Measurements from ENCODE around the gene MTAP. TPM values are rescaled to one million over a fixed set of nuclear protein-coding genes. Genes with fewer than 3 reads are reported as not detected.

Gene MTAP
- total RNA-seq, 1 donor from 2014 or later: 35.2 TPM

GRCh38 chr9:21811914-21812313, 9.5 kb downstream of the MTAP start:
- peaks cover 44% of the 10 kb centered on the region for H3K36me3 ChIP-seq
- H3K27ac ChIP-seq: no peak overlapping the region
- ATAC-seq (no peak), DNase-seq (no peak)
- intact Hi-C loops (cut with DNase I): loop anchor here (5.0 to 10.0 kb wide), 2 partner anchors 423 to 640 kb away; no protein-coding TSS in a partner anchor
- H3K9me3 ChIP-seq: no peaks in the 10 kb centered on the region
- no peak overlapping the region for H3K4me3 ChIP-seq
- H3K4me1 ChIP-seq: peaks cover 19% of the 10 kb centered on the region
- no peaks in the 10 kb centered on the region for H3K27me3 ChIP-seq (ENCODE audit: low read depth)
- TF ChIP-seq CTCF (IDR thresholded peaks at IDR 0.05): no peak

- no peak overlapping the region for H3K4me3 ChIP-seq
- intact Hi-C loops (cut with DNase I): loop anchor here (5.0 to 10.0 kb wide), 2 partner anchors 422 to 640 kb away; no protein-coding TSS in a partner anchor
- DNase-seq (no peak), ATAC-seq (no peak)
- TF ChIP-seq CTCF (IDR thresholded peaks at IDR 0.05): no peak
- H3K36me3 ChIP-seq: peaks cover 49% of the 10 kb centered on the region
- no peak overlapping the region for H3K27ac ChIP-seq
- no peaks in the 10 kb centered on the region for H3K9me3 ChIP-seq
- H3K27me3 ChIP-seq (ENCODE audit: low read depth): no peaks in the 10 kb centered on the region
- peaks cover 19% of the 10 kb centered on the region for H3K4me1 ChIP-seq
Observed at GRCh38 chr9:21812415-21812814, 10.0 kb downstream of the MTAP start.

GRCh38 chr9:21812946-21813568, 10.6 kb downstream of the MTAP start:
- Histone ChIP-seq H3K27me3 (ENCODE audit: low read depth) (no peaks in the 10 kb centered on the region), H3K36me3 (peaks cover 55% of the 10 kb centered on the region), H3K27ac (peak overlapping the region; percentile 15), H3K4me1 (peaks cover 19% of the 10 kb centered on the region), H3K4me3 (no peak overlapping the region), H3K9me3 (no peaks in the 10 kb centered on the region)
- DNase-seq (peak; percentile 78), ATAC-seq (peak; percentile 90 to 92)
- TF ChIP-seq CTCF (IDR thresholded peaks at IDR 0.05): peak; percentile 92
- intact Hi-C loops (cut with DNase I): loop anchor here (5.0 to 10.0 kb wide), 2 partner anchors 422 to 639 kb away; no protein-coding TSS in a partner anchor

GRCh38 chr9:21813575-21814473, 11.4 kb downstream of the MTAP start:
- peak; percentile 54 for DNase-seq
- Histone ChIP-seq H3K27me3 (ENCODE audit: low read depth) (no peaks in the 10 kb centered on the region), H3K27ac (peak overlapping the region; percentile 15), H3K36me3 (peaks cover 62% of the 10 kb centered on the region), H3K4me1 (peaks cover 19% of the 10 kb centered on the region), H3K4me3 (no peak overlapping the region), H3K9me3 (no peaks in the 10 kb centered on the region)
- ATAC-seq: peak; percentile 81 to 88
- intact Hi-C loops (cut with DNase I): loop anchor here (5.0 to 10.0 kb wide), 2 partner anchors 421 to 638 kb away; no protein-coding TSS in a partner anchor
- peak; percentile 82 for TF ChIP-seq CTCF (IDR thresholded peaks at IDR 0.05)

- no peaks in the 10 kb centered on the region for H3K9me3 ChIP-seq
- peaks cover 19% of the 10 kb centered on the region for H3K4me1 ChIP-seq
- DNase-seq (no peak), ATAC-seq (no peak)
- TF ChIP-seq CTCF (IDR thresholded peaks at IDR 0.05): no peak
- peaks cover 54% of the 10 kb centered on the region for H3K36me3 ChIP-seq
- no peak overlapping the region for H3K4me3 ChIP-seq
- no peak overlapping the region for H3K27ac ChIP-seq
- no peaks in the 10 kb centered on the region for H3K27me3 ChIP-seq (ENCODE audit: low read depth)
- intact Hi-C loops (cut with DNase I): loop anchor here (10.0 kb wide), 1 partner anchor 419 kb away; no protein-coding TSS in a partner anchor
Observed at GRCh38 chr9:21815643-21816042, 13.2 kb downstream of the MTAP start.

Data from lower lobe of right lung (tissue), 2 donors.